Kidney epithelial cell (primary cell): ENCODE measurements around the gene MYOM1. TPM values are rescaled to one million over a fixed set of nuclear protein-coding genes. Genes with fewer than 3 reads are reported as not detected.

Experiments
- DNase-seq: peaks from one replicate; pipeline ENCODE4 v3.0.0-alpha.2; 2010; ENCODE audit warnings: low read depth
- H3K27me3 ChIP-seq: 2 replicates; pipeline ENCODE4 v1.6.0; 2011; ENCODE audit warnings: low read length; ENCODE audit not compliant: control insufficient read depth, insufficient read depth
- H3K36me3 ChIP-seq: 2 replicates; pipeline ENCODE4 v1.5.1; 2011; ENCODE audit warnings: low read length; ENCODE audit not compliant: control insufficient read depth, insufficient read depth
- H3K4me3 ChIP-seq: 2 replicates; pipeline ENCODE4 v1.5.1; 2011; ENCODE audit warnings: low read depth, mild to moderate bottlenecking, control low read depth, low read length
- total RNA-seq: library from RNA; depleted of rRNA; stranded (reverse); fragments of >200 nt; gene quantifications from 2 replicates; pipeline ENCODE4 v1.2.3, GENCODE V29; 2015
- TF ChIP-seq, protein P1 (sequence below): IDR thresholded peaks from 2 replicates; pipeline ENCODE4 v1.5.1; 2011; ENCODE audit warnings: mild to moderate bottlenecking, moderate library complexity, low read length, control low read depth, inconsistent platforms; ENCODE audit not compliant: insufficient read depth, poor library complexity, severe bottlenecking

MYOM1 gene
- total RNA-seq, 1 donor from 2014 or later = 0.04 TPM

DNA sequence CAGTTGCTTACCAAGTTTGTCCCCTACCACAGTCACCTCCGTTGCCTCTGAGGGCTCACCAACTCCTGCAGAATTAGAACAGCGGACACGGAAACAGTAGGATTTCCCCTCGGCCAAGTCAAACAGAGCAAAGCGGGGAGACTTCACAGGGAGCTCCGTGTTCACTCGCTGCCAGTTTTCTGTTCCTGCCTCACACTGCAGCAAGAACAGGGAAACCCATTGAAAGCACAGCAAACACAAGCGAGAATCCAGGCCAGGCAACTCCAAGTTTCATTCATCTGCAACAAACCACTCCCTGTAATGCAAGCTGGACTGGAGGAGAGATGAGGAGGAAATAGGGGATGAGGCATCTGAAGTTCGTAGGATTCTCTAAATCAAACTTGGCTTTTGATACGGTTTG lies 84.2 kb downstream of the MYOM1 start:
- Histone ChIP-seq H3K36me3 (no peaks in the 10 kb centered on the region), H3K27me3 (no peaks in the 10 kb centered on the region), H3K4me3 (no peak overlapping the region)
- DNase-seq = no peak
- TF ChIP-seq, protein P1, sequence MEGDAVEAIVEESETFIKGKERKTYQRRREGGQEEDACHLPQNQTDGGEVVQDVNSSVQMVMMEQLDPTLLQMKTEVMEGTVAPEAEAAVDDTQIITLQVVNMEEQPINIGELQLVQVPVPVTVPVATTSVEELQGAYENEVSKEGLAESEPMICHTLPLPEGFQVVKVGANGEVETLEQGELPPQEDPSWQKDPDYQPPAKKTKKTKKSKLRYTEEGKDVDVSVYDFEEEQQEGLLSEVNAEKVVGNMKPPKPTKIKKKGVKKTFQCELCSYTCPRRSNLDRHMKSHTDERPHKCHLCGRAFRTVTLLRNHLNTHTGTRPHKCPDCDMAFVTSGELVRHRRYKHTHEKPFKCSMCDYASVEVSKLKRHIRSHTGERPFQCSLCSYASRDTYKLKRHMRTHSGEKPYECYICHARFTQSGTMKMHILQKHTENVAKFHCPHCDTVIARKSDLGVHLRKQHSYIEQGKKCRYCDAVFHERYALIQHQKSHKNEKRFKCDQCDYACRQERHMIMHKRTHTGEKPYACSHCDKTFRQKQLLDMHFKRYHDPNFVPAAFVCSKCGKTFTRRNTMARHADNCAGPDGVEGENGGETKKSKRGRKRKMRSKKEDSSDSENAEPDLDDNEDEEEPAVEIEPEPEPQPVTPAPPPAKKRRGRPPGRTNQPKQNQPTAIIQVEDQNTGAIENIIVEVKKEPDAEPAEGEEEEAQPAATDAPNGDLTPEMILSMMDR = no peak

DNA sequence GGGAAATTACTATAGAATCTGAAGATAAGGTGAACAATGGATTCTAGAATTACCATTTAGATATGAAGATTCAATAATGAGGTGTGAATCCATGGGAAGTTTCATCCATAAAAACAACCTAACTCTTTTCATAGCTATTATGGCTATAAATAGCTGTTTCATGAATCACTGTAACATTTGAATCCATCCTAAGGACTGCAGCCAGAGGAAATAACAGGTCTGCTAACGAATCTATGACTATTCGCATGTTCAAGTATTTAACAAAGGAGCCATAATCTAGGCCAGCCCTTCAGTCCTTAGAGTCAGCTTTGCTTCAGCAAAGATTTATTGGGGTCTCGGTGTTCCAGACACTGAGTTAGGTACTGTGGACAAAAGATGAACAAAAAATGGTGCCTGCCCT lies 87.1 kb downstream of the MYOM1 start:
- no peak overlapping the region for H3K4me3 ChIP-seq
- H3K27me3 ChIP-seq = no peaks in the 10 kb centered on the region
- no peak for DNase-seq
- H3K36me3 ChIP-seq = no peaks in the 10 kb centered on the region
- TF ChIP-seq, protein P1 = no peak

GRCh38 chr18:3130344-3130743 lies 89.4 kb downstream of the MYOM1 start:
- no peak overlapping the region for H3K4me3 ChIP-seq
- no peaks in the 10 kb centered on the region for H3K36me3 ChIP-seq
- H3K27me3 ChIP-seq = no peaks in the 10 kb centered on the region
- TF ChIP-seq, protein P1 = no peak
- DNase-seq = no peak

DNA sequence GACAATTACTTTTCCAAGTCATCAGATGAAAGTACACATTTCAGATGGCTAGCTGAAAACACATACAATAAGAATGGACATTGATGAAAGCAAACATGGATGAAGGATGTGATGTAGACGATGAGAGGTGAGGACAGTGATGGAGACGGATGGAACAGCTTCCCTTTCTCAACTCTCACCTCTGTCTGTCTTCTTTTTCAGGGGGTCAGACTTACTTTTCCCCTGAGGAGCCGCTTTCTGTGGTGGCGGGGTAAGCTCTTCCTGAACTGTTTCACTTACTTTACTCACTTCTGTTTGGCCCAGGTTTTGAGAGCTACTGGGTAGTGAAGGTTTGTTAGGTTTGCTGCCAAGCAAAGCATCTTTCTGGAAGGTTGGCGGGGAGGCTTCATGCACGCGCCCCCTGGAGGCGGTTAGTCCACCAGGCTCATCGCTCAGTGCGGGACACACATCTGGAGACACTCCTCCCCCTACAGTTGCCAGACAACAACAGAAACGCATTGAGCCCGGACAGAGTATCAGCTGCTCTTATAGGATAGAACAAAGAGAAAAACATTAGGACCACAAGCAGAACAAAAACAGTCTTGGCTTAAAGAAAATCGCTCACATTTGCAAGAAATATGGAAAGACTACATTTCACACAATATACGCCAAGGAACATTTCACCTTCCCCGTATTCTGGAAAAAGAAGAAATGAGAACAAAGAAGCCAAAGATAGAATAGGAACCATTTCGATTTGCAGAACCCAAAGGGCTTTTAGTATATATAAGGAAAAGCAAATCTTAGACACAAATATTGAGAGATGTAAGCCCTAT lies 90.5 kb downstream of the MYOM1 start:
- no peak for DNase-seq
- TF ChIP-seq, protein P1 = peak; percentile 95
- H3K27me3 ChIP-seq = no peaks in the 10 kb centered on the region

DNA sequence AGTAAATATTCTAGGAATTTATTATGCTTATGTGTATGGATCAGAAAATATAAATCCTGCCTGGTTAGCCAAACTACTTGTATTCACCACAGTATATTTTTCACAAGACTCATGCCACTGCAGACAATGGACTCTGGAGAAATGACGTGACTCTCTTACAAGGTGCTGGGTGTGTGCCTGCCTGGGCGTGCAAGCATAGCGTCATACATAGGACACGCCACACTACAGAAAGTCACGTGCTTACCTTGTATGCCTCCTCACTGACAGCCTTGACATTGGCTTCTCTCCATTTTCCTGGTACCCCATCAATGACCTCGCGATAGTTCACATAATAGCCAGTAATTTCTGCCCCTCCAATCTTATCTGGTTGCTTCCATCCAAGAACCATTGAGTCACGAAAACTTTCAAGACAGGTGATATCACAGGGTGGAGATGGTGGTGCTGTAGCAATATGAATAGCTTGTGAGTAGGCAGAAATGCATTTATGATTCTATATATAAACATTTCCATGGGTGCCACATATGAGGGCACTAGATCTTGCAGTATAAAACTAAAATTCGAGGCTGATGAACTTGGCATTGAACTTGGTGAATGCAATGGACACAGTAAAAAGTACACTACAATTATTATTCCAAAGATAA lies 93.2 kb downstream of the MYOM1 start:
- TF ChIP-seq, protein P1 = no peak
- Histone ChIP-seq H3K4me3 (no peak overlapping the region), H3K27me3 (no peaks in the 10 kb centered on the region), H3K36me3 (no peaks in the 10 kb centered on the region)
- no peak for DNase-seq

More for the DNA sequence above, 90.5 kb downstream of the MYOM1 start:
- H3K4me3 ChIP-seq = no peak overlapping the region
- H3K36me3 ChIP-seq = no peaks in the 10 kb centered on the region
